Smooth muscle cell (in vitro differentiated cells): ENCODE results near the gene NFATC2. TPM values are rescaled to one million over a fixed set of nuclear protein-coding genes. Genes with fewer than 3 reads are reported as not detected.
"Not testable (repeated sequence)": the region's sequence is repeated elsewhere in the genome, so short reads cannot be mapped to it uniquely, and the experiment has no call there.

Source experiments
- DNase-seq: peaks from one replicate; lab custom pipeline; 2025; ENCODE audit not compliant: unreplicated experiment; lab: John Stamatoyannopoulos, UW
- H2AFZ ChIP-seq: fragments of 200-600 bp; sonication (generic); 2 replicates; pipeline ENCODE4 v1.6.0; 2016; ENCODE audit warnings: antibody characterized with exemption, low read depth, mild to moderate bottlenecking
- H3F3A ChIP-seq: fragments of 200-600 bp; sonication (generic); 2 replicates; pipeline ENCODE4 v1.6.0; 2017; ENCODE audit warnings: antibody characterized with exemption, low read depth
- H3K27ac ChIP-seq: fragments of 200-600 bp; sonication (generic); 2 replicates; pipeline ENCODE4 v1.5.1; 2016; ENCODE audit warnings: low read depth, mild to moderate bottlenecking
- H3K27me3 ChIP-seq: fragments of 200-600 bp; sonication (generic); 2 replicates; pipeline ENCODE4 v1.6.1; 2016; ENCODE audit warnings: low read depth, mild to moderate bottlenecking
- H3K36me3 ChIP-seq: fragments of 200-600 bp; sonication (generic); 2 replicates; pipeline ENCODE4 v1.5.1; 2016; ENCODE audit warnings: low read depth
- H3K4me1 ChIP-seq: fragments of 200-600 bp; sonication (generic); 2 replicates; pipeline ENCODE4 v1.5.1; 2016; ENCODE audit warnings: low read depth
- H3K4me2 ChIP-seq: fragments of 200-600 bp; sonication (generic); 2 replicates; pipeline ENCODE4 v1.6.0; 2016; ENCODE audit warnings: mild to moderate bottlenecking
- H3K4me3 ChIP-seq: fragments of 200-600 bp; sonication (generic); 2 replicates; pipeline ENCODE4 v1.5.1; 2016; ENCODE audit warnings: mild to moderate bottlenecking
- H3K79me2 ChIP-seq: fragments of 200-600 bp; sonication (generic); 2 replicates; pipeline ENCODE4 v1.6.0; 2016; ENCODE audit warnings: low read depth, mild to moderate bottlenecking
- H3K9ac ChIP-seq: fragments of 200-600 bp; sonication (generic); 2 replicates; pipeline ENCODE4 v1.6.0; 2016; ENCODE audit warnings: low read depth
- H3K9me3 ChIP-seq: fragments of 200-600 bp; sonication (generic); replicated peaks from 2 replicates; pipeline ENCODE4 v1.5.1; 2016; ENCODE audit warnings: low read depth
- H4K20me1 ChIP-seq: fragments of 200-600 bp; sonication (generic); 2 replicates; pipeline ENCODE4 v1.6.0; 2016; ENCODE audit warnings: low read depth
- WGBS: methylation state at CpG from one replicate; pipeline ENCODE4 v1.1.7; 2016; ENCODE audit warnings: low lambda C conversion rate; 5-methylcytosine and 5-hydroxymethylcytosine counted together
- polyA plus RNA-seq: library from polyadenylated mRNA; unstranded; fragments of >200 nt; fragmentation: Nextera tagmentation; extraction: Ambion mirVana; gene quantifications from 2 replicates; pipeline ENCODE4 v1.2.1, GENCODE V29; 2016
- total RNA-seq: library from RNA; depleted of rRNA; stranded (reverse); fragments of >200 nt; gene quantifications from 2 replicates; pipeline ENCODE4 v1.2.3, GENCODE V29; 2014
- TF ChIP-seq, protein P1 (sequence below): fragments of 200-600 bp; sonication (generic); IDR thresholded peaks from 2 replicates; pipeline ENCODE4 v1.5.1; 2017; ENCODE audit warnings: borderline replicate concordance, mild to moderate bottlenecking, antibody characterized with exemption; ENCODE audit not compliant: insufficient read depth, poor library complexity, severe bottlenecking

The NFATC2 gene
- total and polyA plus RNA-seq, 2 experiments from 2014 or later = 5.8 to 8.4 TPM

DNA sequence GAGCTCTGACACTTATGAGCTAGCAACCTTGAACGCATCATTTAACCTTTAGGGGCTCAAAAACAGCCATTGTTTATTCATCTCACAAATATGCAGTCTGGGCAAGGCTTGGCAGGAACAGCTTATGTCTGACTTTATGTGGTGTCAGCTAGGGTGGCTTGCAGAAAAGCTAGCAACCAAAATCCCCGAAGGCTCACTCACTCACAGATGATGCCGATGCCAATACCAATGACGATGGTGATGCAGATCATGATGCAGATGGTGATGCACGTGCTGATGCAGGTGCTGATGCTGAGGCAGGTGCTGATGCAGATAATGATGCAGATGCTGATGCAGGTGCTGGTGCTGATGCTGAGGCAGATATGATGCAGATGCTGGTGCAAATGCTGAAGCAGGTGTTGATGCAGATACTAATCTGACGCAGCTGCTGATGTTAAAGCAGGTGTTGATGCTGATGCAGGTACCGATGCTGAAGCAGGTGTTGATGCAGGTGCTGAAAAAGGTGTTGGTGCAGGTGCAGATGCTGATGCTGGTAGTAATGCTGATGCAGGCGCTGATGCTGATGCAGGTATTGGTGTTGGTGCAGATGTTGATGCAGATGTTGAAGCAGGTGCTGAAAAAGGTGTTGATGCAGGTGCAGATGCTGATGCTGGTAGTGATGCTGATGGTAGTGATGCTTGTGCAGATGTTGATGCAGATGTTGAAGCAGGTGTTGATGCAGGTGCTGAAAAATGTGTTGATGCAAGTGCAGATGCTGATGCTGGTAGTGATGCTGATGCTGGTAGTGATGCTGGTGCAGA, 195.6 kb downstream of the NFATC2 start:
- no peak overlapping the region for H3K9ac ChIP-seq
- peak overlapping the region; percentile 52 for H3K27ac ChIP-seq
- no peaks in the 10 kb centered on the region for H3K27me3 ChIP-seq
- no peak overlapping the region for H2AFZ ChIP-seq
- H3K4me1 ChIP-seq = no peaks in the 10 kb centered on the region
- H3K36me3 ChIP-seq = no peaks in the 10 kb centered on the region
- TF ChIP-seq, protein P1, sequence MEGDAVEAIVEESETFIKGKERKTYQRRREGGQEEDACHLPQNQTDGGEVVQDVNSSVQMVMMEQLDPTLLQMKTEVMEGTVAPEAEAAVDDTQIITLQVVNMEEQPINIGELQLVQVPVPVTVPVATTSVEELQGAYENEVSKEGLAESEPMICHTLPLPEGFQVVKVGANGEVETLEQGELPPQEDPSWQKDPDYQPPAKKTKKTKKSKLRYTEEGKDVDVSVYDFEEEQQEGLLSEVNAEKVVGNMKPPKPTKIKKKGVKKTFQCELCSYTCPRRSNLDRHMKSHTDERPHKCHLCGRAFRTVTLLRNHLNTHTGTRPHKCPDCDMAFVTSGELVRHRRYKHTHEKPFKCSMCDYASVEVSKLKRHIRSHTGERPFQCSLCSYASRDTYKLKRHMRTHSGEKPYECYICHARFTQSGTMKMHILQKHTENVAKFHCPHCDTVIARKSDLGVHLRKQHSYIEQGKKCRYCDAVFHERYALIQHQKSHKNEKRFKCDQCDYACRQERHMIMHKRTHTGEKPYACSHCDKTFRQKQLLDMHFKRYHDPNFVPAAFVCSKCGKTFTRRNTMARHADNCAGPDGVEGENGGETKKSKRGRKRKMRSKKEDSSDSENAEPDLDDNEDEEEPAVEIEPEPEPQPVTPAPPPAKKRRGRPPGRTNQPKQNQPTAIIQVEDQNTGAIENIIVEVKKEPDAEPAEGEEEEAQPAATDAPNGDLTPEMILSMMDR = no peak
- peaks cover 19% of the 10 kb centered on the region for H3F3A ChIP-seq
- WGBS = 85% methylated on average over 8 of the region's 8 CpGs
- DNase-seq = no peak
- no peaks in the 10 kb centered on the region for H3K9me3 ChIP-seq
- no peak overlapping the region for H3K4me3 ChIP-seq
- no peak overlapping the region for H3K4me2 ChIP-seq
- no peaks in the 10 kb centered on the region for H4K20me1 ChIP-seq
- H3K79me2 ChIP-seq = no peaks in the 10 kb centered on the region

DNA sequence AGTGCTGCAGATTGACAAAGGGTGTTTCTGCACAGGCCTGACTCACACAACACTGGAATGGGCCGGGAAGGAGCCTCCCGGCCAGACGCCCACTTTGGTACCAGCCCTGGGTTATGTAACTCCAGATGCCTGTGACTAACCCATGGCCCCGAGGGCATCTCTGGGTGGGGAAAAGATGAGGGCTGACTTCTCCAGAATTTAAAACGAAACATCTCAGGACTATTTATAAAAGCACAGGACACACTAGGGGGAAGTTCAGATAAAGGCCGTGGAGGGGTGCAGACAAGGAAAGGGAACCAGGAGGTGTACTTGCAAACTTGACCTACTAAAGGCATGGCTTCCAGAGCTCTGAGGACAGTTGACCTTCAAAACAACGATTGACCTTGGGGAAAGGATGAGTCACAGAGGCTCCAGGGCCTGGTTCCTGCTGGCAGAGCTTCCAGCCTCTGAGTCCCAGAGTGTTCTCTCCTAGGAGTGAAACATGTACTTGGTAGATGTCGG, 196.9 kb downstream of the NFATC2 start:
- H3K79me2 ChIP-seq = no peaks in the 10 kb centered on the region
- TF ChIP-seq, protein P1 = no peak
- H3K9me3 ChIP-seq = no peaks in the 10 kb centered on the region
- no peak overlapping the region for H2AFZ ChIP-seq
- peaks cover 14% of the 10 kb centered on the region for H3F3A ChIP-seq
- no peak for DNase-seq
- no peak overlapping the region for H3K4me3 ChIP-seq
- peak overlapping the region; percentile 33 for H3K4me2 ChIP-seq
- no peaks in the 10 kb centered on the region for H3K36me3 ChIP-seq
- H3K27ac ChIP-seq = peak overlapping the region; percentile 52
- no peaks in the 10 kb centered on the region for H3K27me3 ChIP-seq
- WGBS = 26% methylated on average over 8 of the region's 8 CpGs
- H3K4me1 ChIP-seq = no peaks in the 10 kb centered on the region
- no peak overlapping the region for H3K9ac ChIP-seq
- H4K20me1 ChIP-seq = no peaks in the 10 kb centered on the region

DNA sequence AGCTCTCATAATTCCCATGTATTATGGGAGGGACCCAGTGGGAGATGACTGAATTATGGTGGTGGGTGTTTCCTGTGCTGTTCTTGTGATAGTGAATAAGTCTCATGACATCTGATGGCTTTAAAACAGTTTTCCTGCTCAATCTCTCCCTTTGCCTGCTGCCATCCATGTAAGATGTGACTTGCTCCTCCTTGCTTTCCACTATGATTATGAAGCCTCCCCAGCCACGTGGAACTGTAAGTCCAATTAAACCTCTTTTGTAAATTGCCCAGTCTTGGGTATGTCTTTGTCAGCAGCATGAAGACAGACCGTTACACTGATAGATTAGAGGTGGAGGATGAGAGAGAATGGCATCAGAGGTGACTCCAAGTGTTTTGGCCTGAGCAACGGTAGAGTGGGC, 198.7 kb downstream of the NFATC2 start:
- H3K9ac ChIP-seq, H3K36me3 ChIP-seq, DNase-seq, H3K4me2 ChIP-seq, H3K4me3 ChIP-seq, H3K79me2 ChIP-seq, H2AFZ ChIP-seq, H3K27ac ChIP-seq, H3K27me3 ChIP-seq, H3K4me1 ChIP-seq, H3K9me3 ChIP-seq, H4K20me1 ChIP-seq, H3F3A ChIP-seq: not testable (repeated sequence)
- 86% methylated on average over 3 of the region's 3 CpGs for WGBS

DNA sequence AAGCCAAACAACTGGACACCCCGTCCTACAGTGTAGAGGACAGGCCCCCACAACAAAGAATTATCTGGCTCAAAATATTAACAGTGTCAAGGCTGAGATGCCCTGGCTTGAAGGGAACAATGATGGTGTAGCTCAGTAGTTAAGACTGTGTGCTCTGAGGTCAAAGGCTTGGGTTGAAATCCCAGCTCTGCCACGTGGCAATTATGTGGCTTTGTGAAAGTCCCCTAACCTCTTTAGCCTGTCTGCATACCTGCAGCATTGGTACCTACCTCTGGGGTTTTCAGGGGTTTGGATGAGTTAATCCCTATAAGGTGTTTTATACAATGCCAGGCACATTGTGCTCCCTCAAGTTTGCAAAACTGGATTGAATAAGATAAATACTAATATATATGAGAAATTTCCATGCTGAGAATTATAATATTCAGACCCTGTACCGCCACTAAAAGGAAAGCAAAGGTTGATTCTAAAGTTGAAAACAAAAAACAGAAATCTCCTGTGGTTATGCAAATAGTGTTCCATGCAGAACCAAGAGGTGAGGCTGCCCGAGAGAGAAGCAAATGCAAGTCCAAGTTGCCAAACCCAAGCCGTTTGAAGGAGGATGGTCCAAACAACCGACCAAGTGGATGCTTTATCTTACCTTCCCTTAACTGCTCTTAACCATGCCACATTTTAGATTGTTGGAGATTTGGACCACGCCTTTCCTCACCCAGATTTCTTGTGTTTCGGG, 199.8 kb downstream of the NFATC2 start:
- no peak for DNase-seq
- Histone ChIP-seq H3K27me3 (no peaks in the 10 kb centered on the region), H3K79me2 (no peaks in the 10 kb centered on the region), H3K4me1 (no peaks in the 10 kb centered on the region), H3F3A (peaks cover 8% of the 10 kb centered on the region), H3K27ac (no peak overlapping the region), H2AFZ (no peak overlapping the region), H3K4me3 (no peak overlapping the region), H3K36me3 (no peaks in the 10 kb centered on the region), H3K9me3 (no peaks in the 10 kb centered on the region), H3K4me2 (no peak overlapping the region), H3K9ac (no peak overlapping the region), H4K20me1 (no peaks in the 10 kb centered on the region)
- WGBS = 88% methylated on average over 8 of the region's 8 CpGs
- TF ChIP-seq, protein P1 = no peak
